ENCODE data around the gene ATXN7L1. TPM values are rescaled to one million over a fixed set of nuclear protein-coding genes. Genes with fewer than 3 reads are reported as not detected.
A peak's percentile ranks its signal among the peaks of the same experiment; 100 is the strongest.

Gene ATXN7L1
- total and polyA plus RNA-seq, 2 of the 8 experiments (the other 6 are each of a cell fraction or from before 2014, with no cell fraction given) = 14.3 to 34.0 TPM

GRCh38 chr7:105905209-105905909 is 29.0 kb upstream of the ATXN7L1 start:
- peak overlapping the region; percentile 60 for H3K4me2 ChIP-seq (ENCODE audit: insufficient read depth in 1 of 2, low read depth in 2 of 2, low read length in 2 of 2)
- ChIA-PET CTCF (ENCODE audit: partially characterized antibody) (interaction anchor here (0.6 to 1.9 kb wide), 10 partner anchors 10 to 295 kb away, joined by 3 to 8 read pairs (median 4); no protein-coding TSS in a partner anchor), POLR2A (ENCODE audit: partially characterized antibody) (interaction anchor here (0.9 to 1.4 kb wide), 6 partner anchors 13 to 374 kb away, joined by 3 to 4 read pairs (median 3); no protein-coding TSS in a partner anchor)
- H2AFZ ChIP-seq (ENCODE audit: low read length) = no peak overlapping the region
- H3K9me3 ChIP-seq (ENCODE audit: insufficient read depth in 2 of 2, low read depth in 1 of 2, low read length in 1 of 2) = no peaks in the 10 kb centered on the region
- H3K4me1 ChIP-seq (replicated peaks in 1 of 4; ENCODE audit: control insufficient read depth in 3 of 4, insufficient read depth in 4 of 4, low read length in 3 of 4) = peaks cover 3 to 11% (median 9%) of the 10 kb centered on the region in 4 experiments; a peak in 5 of 7 replicates
- H4K20me1 ChIP-seq (replicated peaks in 1 of 2; ENCODE audit: control insufficient read depth in 1 of 2, insufficient read depth in 2 of 2, low read length in 2 of 2) = no peaks in the 10 kb centered on the region
- H3K36me3 ChIP-seq (ENCODE audit: control insufficient read depth in 2 of 4, insufficient read depth in 4 of 4, low read length in 3 of 4) = peaks cover 0 to 3% (median 0%) of the 10 kb centered on the region in 4 experiments; a peak in 1 of 8 replicates
- H4K91ac ChIP-seq (replicated peaks; ENCODE audit: insufficient read length, low read length) = peak overlapping the region; percentile 8
- no peak overlapping the region for H3K23ac ChIP-seq (ENCODE audit: insufficient read length)
- 29% methylated on average over 11 of the region's 11 CpGs; no CpG with 5 or more reads in 1 of the 2 experiments for WGBS, 2 experiments (ENCODE audit: extremely low coverage in 1 of 2, insufficient coverage in 1 of 2, insufficient read length in 1 of 2, insufficient replicate concordance in 2 of 2, low coverage in 1 of 2, low lambda C conversion rate in 2 of 2, missing lambda C conversion rate in 1 of 2)
- FAIRE-seq = peak; percentile 81
- H2BK5ac ChIP-seq (ENCODE audit: low read depth, low read length) = no peak overlapping the region
- no peak overlapping the region for H3K9ac ChIP-seq (replicated peaks in 1 of 4; ENCODE audit: extremely low read depth in 1 of 4, low read depth in 3 of 4, low read length in 3 of 4)
- no peak overlapping the region for H4K8ac ChIP-seq (ENCODE audit: extremely low read depth, insufficient read depth, low read length)
- H3K27me3 ChIP-seq (replicated peaks in 1 of 4; ENCODE audit: control insufficient read depth in 3 of 4, extremely low read depth in 1 of 4, insufficient read depth in 3 of 4, low read length in 3 of 4) = no peaks in the 10 kb centered on the region
- no peak overlapping the region for H2BK120ac ChIP-seq (replicated peaks; ENCODE audit: low read depth, low read length)
- H3K79me2 ChIP-seq (ENCODE audit: control insufficient read depth in 1 of 2, insufficient read depth in 2 of 2, low read length in 2 of 2) = peaks cover 0 to 17% of the 10 kb centered on the region in 2 experiments; a peak in 2 of 4 replicates
- peak in 1 of 2 experiments; percentile 13 for DNase-seq (ENCODE audit: low read depth in 1 of 2, low spot score in 2 of 2)
- H3K4ac ChIP-seq (replicated peaks; ENCODE audit: insufficient read length, low read depth, low read length) = no peak overlapping the region
- no peak overlapping the region for H3K27ac ChIP-seq (ENCODE audit: low read depth, low read length)
- H3K56ac ChIP-seq (replicated peaks; ENCODE audit: insufficient read length, low read depth, low read length) = no peak overlapping the region
- no peak overlapping the region for H2BK15ac ChIP-seq (ENCODE audit: low read length)
- H4K5ac ChIP-seq (ENCODE audit: insufficient read length, low read depth, low read length) = no peak overlapping the region
- H3K18ac ChIP-seq (ENCODE audit: extremely low read depth, low read length) = peak overlapping the region; percentile 24; the same call in 1 of the 2 replicates
- H3K14ac ChIP-seq (ENCODE audit: insufficient read length) = no peak overlapping the region
- no peak overlapping the region for H2AK5ac ChIP-seq (ENCODE audit: low read depth, low read length)
- no peak overlapping the region for H2BK20ac ChIP-seq (ENCODE audit: low read length)
- H3K79me1 ChIP-seq (ENCODE audit: low read depth, low read length) = no peaks in the 10 kb centered on the region
- no peak overlapping the region for H2BK12ac ChIP-seq (ENCODE audit: low read depth, low read length)
- peak overlapping the region in 1 of 4 experiments; percentile 39; a peak in 2 of 8 replicates for H3K4me3 ChIP-seq (ENCODE audit: extremely low read depth in 1 of 4, insufficient read depth in 2 of 4, low read depth in 3 of 4, low read length in 4 of 4)
- no peaks in the 10 kb centered on the region for H3K23me2 ChIP-seq (ENCODE audit: low read depth, low read length)
- TF ChIP-seq E2F6 (IDR thresholded peaks at IDR 0.05) (no peak), EGR1 (IDR thresholded peaks at IDR 0.05; ENCODE audit: borderline replicate concordance, low read depth, low read length) (no peak), TAF7 (optimal IDR thresholded peaks at IDR 0.05; ENCODE audit: borderline replicate concordance, low read depth, low read length) (peak; percentile 25), RFX5 (IDR thresholded peaks at IDR 0.05; ENCODE audit: borderline replicate concordance, low read depth, low read length) (no peak), CREB1 (IDR thresholded peaks at IDR 0.05) (no peak), NANOG (IDR thresholded peaks at IDR 0.05; ENCODE audit: insufficient read depth, low read depth, low read length, poor library complexity, severe bottlenecking) (no peak), TEAD4 (IDR thresholded peaks at IDR 0.05; ENCODE audit: low read depth, low read length) (peak; percentile 73), SP4 (IDR thresholded peaks at IDR 0.05; ENCODE audit: low read length) (no peak), FOSL1 (IDR thresholded peaks at IDR 0.05; ENCODE audit: insufficient read depth, low read depth, low read length) (no peak), SP1 (IDR thresholded peaks at IDR 0.05; ENCODE audit: low read depth, low read length) (no peak), HDAC6 (IDR thresholded peaks at IDR 0.05; ENCODE audit: low read depth, low read length) (no peak), PHF8 (conservative IDR thresholded peaks at IDR 0.05; ENCODE audit: low read depth, low read length) (no peak)

All from H1 (cell line).